ENCODE data around the gene QPCTL. TPM values are rescaled to one million over a fixed set of nuclear protein-coding genes. Genes with fewer than 3 reads are reported as not detected.

QPCTL gene
- total RNA-seq, 2 donors from 2014 or later = 11.0 to 15.9 TPM

GRCh38 chr19:45667620-45668341, 24.7 kb upstream of the QPCTL start, which contains the start of gene GIPR:
GIPR (plus strand) TSS chr19:45668221; CDS start chr19:45669521, 1,300 bp downstream.
- 7 to 21% methylated on average over 4 to 15 of the region's 15 CpGs for WGBS, 2 experiments (ENCODE audit: insufficient coverage in 1 of 2, insufficient read length in 1 of 2)
- Mint-ChIP-seq H3K27me3 (ENCODE audit: insufficient read depth) (peaks cover 47% of the 10 kb centered on the region), H3K9me3 (no peaks in the 10 kb centered on the region), H3K4me3 (peak within 1 kb of the TSS; percentile 55), H3K27ac (peak within 1 kb of the TSS; percentile 90), H3K36me3 (ENCODE audit: low read depth) (no peaks in the 10 kb centered on the region), H3K4me1 (peaks cover 11% of the 10 kb centered on the region)
- no peaks in the 10 kb centered on the region for H3K4me1 ChIP-seq (ENCODE audit: control insufficient read depth, insufficient read depth, low read length)
- H3K36me3 ChIP-seq (ENCODE audit: control insufficient read depth, insufficient read depth, low read length) = no peaks in the 10 kb centered on the region
- no peaks in the 10 kb centered on the region for H3K27me3 ChIP-seq (ENCODE audit: control insufficient read depth, insufficient read depth, low read length, poor library complexity, severe bottlenecking)
- DNase-seq = peak; percentile 94
- TF ChIP-seq, protein P1, sequence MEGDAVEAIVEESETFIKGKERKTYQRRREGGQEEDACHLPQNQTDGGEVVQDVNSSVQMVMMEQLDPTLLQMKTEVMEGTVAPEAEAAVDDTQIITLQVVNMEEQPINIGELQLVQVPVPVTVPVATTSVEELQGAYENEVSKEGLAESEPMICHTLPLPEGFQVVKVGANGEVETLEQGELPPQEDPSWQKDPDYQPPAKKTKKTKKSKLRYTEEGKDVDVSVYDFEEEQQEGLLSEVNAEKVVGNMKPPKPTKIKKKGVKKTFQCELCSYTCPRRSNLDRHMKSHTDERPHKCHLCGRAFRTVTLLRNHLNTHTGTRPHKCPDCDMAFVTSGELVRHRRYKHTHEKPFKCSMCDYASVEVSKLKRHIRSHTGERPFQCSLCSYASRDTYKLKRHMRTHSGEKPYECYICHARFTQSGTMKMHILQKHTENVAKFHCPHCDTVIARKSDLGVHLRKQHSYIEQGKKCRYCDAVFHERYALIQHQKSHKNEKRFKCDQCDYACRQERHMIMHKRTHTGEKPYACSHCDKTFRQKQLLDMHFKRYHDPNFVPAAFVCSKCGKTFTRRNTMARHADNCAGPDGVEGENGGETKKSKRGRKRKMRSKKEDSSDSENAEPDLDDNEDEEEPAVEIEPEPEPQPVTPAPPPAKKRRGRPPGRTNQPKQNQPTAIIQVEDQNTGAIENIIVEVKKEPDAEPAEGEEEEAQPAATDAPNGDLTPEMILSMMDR (conservative IDR thresholded peaks at IDR 0.05) = no peak
- H3K9ac ChIP-seq (ENCODE audit: extremely low read depth, low read length, poor library complexity, severe bottlenecking) = peak within 1 kb of the TSS; percentile 16
- peak within 1 kb of the TSS; percentile 82 for H3K4me3 ChIP-seq (ENCODE audit: low read length)
- no peaks in the 10 kb centered on the region for H3K9me3 ChIP-seq (ENCODE audit: control insufficient read depth, low read length)
- H3K27ac ChIP-seq (ENCODE audit: low read depth, low read length) = no peak within 1 kb of the TSS

- H3K36me3 ChIP-seq (ENCODE audit: control insufficient read depth, insufficient read depth, low read length) = no peaks in the 10 kb centered on the region
- 3% methylated on average over 9 to 19 of the region's 19 CpGs for WGBS, 2 experiments (ENCODE audit: insufficient coverage in 1 of 2, insufficient read length in 1 of 2)
- TF ChIP-seq, protein P1 (conservative IDR thresholded peaks at IDR 0.05) = no peak
- H3K27ac ChIP-seq (ENCODE audit: low read depth, low read length) = no peak overlapping the region
- H3K27me3 Mint-ChIP-seq (ENCODE audit: insufficient read depth) = peaks cover 49% of the 10 kb centered on the region
- H3K4me1 ChIP-seq (ENCODE audit: control insufficient read depth, insufficient read depth, low read length) = no peaks in the 10 kb centered on the region
- DNase-seq = no peak
- peak overlapping the region; percentile 16 for H3K9ac ChIP-seq (ENCODE audit: extremely low read depth, low read length, poor library complexity, severe bottlenecking)
- no peaks in the 10 kb centered on the region for H3K9me3 ChIP-seq (ENCODE audit: control insufficient read depth, low read length)
- peak overlapping the region; percentile 11 for H3K27ac Mint-ChIP-seq
- peaks cover 11% of the 10 kb centered on the region for H3K4me1 Mint-ChIP-seq
- H3K9me3 Mint-ChIP-seq = no peaks in the 10 kb centered on the region
- no peaks in the 10 kb centered on the region for H3K36me3 Mint-ChIP-seq (ENCODE audit: low read depth)
- peak overlapping the region; percentile 55 for H3K4me3 Mint-ChIP-seq
- H3K27me3 ChIP-seq (ENCODE audit: control insufficient read depth, insufficient read depth, low read length, poor library complexity, severe bottlenecking) = no peaks in the 10 kb centered on the region
- H3K4me3 ChIP-seq (ENCODE audit: low read length) = peak overlapping the region; percentile 82
These were observed 24.1 kb upstream of the QPCTL start for GRCh38 chr19:45668342-45668871.

GRCh38 chr19:45670670-45671453, 21.6 kb upstream of the QPCTL start:
- peak overlapping the region; percentile 55 for H3K4me3 Mint-ChIP-seq
- Histone ChIP-seq H3K27me3 (ENCODE audit: control insufficient read depth, insufficient read depth, low read length, poor library complexity, severe bottlenecking) (no peaks in the 10 kb centered on the region), H3K36me3 (ENCODE audit: control insufficient read depth, insufficient read depth, low read length) (no peaks in the 10 kb centered on the region), H3K4me3 (ENCODE audit: low read length) (peak overlapping the region; percentile 82), H3K9me3 (ENCODE audit: control insufficient read depth, low read length) (no peaks in the 10 kb centered on the region), H3K9ac (ENCODE audit: extremely low read depth, low read length, poor library complexity, severe bottlenecking) (peak overlapping the region; percentile 20), H3K27ac (ENCODE audit: low read depth, low read length) (no peak overlapping the region), H3K4me1 (ENCODE audit: control insufficient read depth, insufficient read depth, low read length) (no peaks in the 10 kb centered on the region)
- peak overlapping the region; percentile 82 for H3K27ac Mint-ChIP-seq
- 23 to 63% methylated on average over 9 to 42 of the region's 42 CpGs for whole genome bisulfite sequencing, 2 experiments (ENCODE audit: insufficient coverage in 1 of 2, insufficient read length in 1 of 2)
- DNase-seq = peak; percentile 99
- peaks cover 11% of the 10 kb centered on the region for H3K4me1 Mint-ChIP-seq
- no peaks in the 10 kb centered on the region for H3K36me3 Mint-ChIP-seq (ENCODE audit: low read depth)
- peaks cover 62% of the 10 kb centered on the region for H3K27me3 Mint-ChIP-seq (ENCODE audit: insufficient read depth)
- TF ChIP-seq, protein P1 (conservative IDR thresholded peaks at IDR 0.05) = no peak
- no peaks in the 10 kb centered on the region for H3K9me3 Mint-ChIP-seq

Measured in endodermal cell (in vitro differentiated cells).